ENCODE measurements around the gene TRAF4. TPM values are rescaled to one million over a fixed set of nuclear protein-coding genes. Genes with fewer than 3 reads are reported as not detected.
"Not testable (repeated sequence)": the region's sequence is repeated elsewhere in the genome, so short reads cannot be mapped to it uniquely, and the experiment has no call there.

TRAF4 gene
- total RNA-seq, 2 experiments from 2014 or later, result 411 to 416 TPM

DNA sequence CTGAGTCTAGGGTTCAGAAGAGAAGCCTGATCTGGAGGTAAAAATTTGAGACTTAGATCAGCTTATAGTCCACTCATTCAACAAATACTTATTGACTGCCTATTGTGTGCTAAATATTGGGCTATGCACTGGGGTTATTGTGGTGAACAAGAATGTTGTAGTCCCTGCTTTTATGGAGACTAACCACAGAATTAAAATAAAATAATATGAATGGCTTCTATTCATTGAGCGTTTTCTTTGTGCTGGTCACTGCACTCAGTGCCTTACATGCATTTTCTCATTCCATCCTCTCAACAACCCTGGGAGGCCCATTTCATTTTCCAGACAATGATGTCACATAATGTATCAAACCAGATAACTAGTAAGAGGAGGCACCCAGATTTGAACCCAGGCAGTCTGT is 10.5 kb upstream of the TRAF4 start:
- Histone ChIP-seq H3K27me3 (ENCODE audit: control insufficient read depth in 1 of 2, insufficient read depth in 2 of 2, low read length in 2 of 2) (no peaks in the 10 kb centered on the region), H3K9me3 (ENCODE audit: control insufficient read depth in 1 of 2, insufficient read depth in 1 of 2, low read length in 2 of 2) (no peaks in the 10 kb centered on the region), H3K36me3 (ENCODE audit: insufficient read depth, low read length) (no peaks in the 10 kb centered on the region), H3K4me1 (ENCODE audit: insufficient read depth, low read length) (peaks cover 17% of the 10 kb centered on the region), H3K4me3 (ENCODE audit: low read length) (no peak overlapping the region), H3K27ac (ENCODE audit: low read depth in 1 of 2, low read length in 2 of 2) (no peak overlapping the region)
- Mint-ChIP-seq H3K27me3 (no peaks in the 10 kb centered on the region), H3K27ac (no peak overlapping the region), H3K4me1 (ENCODE audit: low read depth) (peaks cover 16% of the 10 kb centered on the region), H3K36me3 (ENCODE audit: low read depth) (peaks cover 8% of the 10 kb centered on the region), H3K9me3 (no peaks in the 10 kb centered on the region), H3K4me3 (no peak overlapping the region)
- intact Hi-C loops (cut with DNase I, micrococcal nuclease), result no loop called here
- DNase-seq (no peak), ATAC-seq (ENCODE audit: poor library complexity) (no peak)
- ChIA-PET CTCF (interaction anchor here (1.0 to 1.1 kb wide), 2 partner anchors 17 to 30 kb away, joined by 3 read pairs; no protein-coding TSS in a partner anchor), POLR2A (no interaction called here)
- TF ChIP-seq, protein P1, sequence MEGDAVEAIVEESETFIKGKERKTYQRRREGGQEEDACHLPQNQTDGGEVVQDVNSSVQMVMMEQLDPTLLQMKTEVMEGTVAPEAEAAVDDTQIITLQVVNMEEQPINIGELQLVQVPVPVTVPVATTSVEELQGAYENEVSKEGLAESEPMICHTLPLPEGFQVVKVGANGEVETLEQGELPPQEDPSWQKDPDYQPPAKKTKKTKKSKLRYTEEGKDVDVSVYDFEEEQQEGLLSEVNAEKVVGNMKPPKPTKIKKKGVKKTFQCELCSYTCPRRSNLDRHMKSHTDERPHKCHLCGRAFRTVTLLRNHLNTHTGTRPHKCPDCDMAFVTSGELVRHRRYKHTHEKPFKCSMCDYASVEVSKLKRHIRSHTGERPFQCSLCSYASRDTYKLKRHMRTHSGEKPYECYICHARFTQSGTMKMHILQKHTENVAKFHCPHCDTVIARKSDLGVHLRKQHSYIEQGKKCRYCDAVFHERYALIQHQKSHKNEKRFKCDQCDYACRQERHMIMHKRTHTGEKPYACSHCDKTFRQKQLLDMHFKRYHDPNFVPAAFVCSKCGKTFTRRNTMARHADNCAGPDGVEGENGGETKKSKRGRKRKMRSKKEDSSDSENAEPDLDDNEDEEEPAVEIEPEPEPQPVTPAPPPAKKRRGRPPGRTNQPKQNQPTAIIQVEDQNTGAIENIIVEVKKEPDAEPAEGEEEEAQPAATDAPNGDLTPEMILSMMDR (IDR thresholded peaks at IDR 0.05), result no peak

DNA sequence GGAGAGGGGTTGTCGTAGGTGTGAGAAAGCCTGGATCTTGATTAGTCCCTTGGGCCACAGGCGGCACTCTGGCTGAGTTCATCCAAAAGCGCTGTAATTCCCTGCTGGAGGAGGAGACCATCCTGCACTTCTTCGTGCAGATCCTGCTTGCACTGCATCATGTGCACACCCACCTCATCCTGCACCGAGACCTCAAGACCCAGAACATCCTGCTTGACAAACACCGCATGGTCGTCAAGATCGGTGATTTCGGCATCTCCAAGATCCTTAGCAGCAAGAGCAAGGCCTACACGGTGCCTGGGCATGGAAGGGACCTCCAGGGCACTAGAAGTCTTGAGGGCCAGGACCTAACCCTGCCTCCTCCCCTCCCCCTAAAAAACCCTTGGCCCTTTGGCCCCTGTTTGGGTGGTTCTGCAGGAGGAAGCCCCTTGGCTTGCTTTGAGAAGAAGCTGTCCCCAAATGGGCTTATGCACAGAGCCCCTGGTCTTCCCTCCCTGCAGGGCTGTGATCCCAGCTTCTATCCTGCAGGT is 9.0 kb upstream of the TRAF4 start:
- H3K27ac Mint-ChIP-seq, result no peak overlapping the region
- peaks cover 16% of the 10 kb centered on the region for H3K4me1 ChIP-seq (ENCODE audit: insufficient read depth, low read length)
- H3K36me3 ChIP-seq (ENCODE audit: insufficient read depth, low read length), result no peaks in the 10 kb centered on the region
- H3K27me3 ChIP-seq (ENCODE audit: control insufficient read depth in 1 of 2, insufficient read depth in 2 of 2, low read length in 2 of 2), result no peaks in the 10 kb centered on the region
- H3K4me3 ChIP-seq (ENCODE audit: low read length), result no peak overlapping the region
- intact Hi-C loops (cut with DNase I, micrococcal nuclease), result no loop called here
- DNase-seq, result peak in 1 of 14 experiments; percentile 5
- H3K27ac ChIP-seq (ENCODE audit: low read depth in 1 of 2, low read length in 2 of 2), result no peak overlapping the region
- ChIA-PET CTCF (interaction anchor here (2.2 kb wide), 1 partner anchor 15 kb away, joined by 7 read pairs; no protein-coding TSS in a partner anchor), POLR2A (no interaction called here)
- no peaks in the 10 kb centered on the region for H3K9me3 ChIP-seq (ENCODE audit: control insufficient read depth in 1 of 2, insufficient read depth in 1 of 2, low read length in 2 of 2)
- H3K9me3 Mint-ChIP-seq, result no peaks in the 10 kb centered on the region
- peaks cover 5% of the 10 kb centered on the region for H3K36me3 Mint-ChIP-seq (ENCODE audit: low read depth)
- TF ChIP-seq, protein P1 (IDR thresholded peaks at IDR 0.05), result no peak
- ATAC-seq (ENCODE audit: poor library complexity), result no peak
- no peaks in the 10 kb centered on the region for H3K27me3 Mint-ChIP-seq
- H3K4me3 Mint-ChIP-seq, result no peak overlapping the region
- H3K4me1 Mint-ChIP-seq (ENCODE audit: low read depth), result peaks cover 15% of the 10 kb centered on the region

DNA sequence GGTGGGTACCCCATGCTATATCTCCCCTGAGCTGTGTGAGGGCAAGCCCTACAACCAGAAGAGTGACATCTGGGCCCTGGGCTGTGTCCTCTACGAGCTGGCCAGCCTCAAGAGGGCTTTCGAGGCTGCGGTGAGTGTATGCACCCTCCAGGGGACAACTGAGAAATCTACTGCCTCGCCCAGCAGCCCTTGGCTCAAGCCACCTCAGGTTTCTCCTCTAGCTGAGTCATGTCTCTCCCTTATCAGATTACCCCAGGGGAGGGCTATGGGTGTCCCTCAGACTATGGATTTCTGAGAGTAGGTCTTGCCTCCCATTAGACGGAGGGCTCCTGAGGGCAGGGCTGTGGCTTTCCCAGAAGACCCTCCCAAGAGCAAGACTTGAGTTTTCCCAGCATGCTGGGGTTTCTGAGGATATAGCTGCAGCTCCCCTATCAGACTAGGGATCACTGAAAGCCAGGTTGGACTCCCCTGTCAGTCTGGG is 8.5 kb upstream of the TRAF4 start:
- H3K9me3 ChIP-seq (ENCODE audit: control insufficient read depth in 1 of 2, insufficient read depth in 1 of 2, low read length in 2 of 2), result no peaks in the 10 kb centered on the region
- intact Hi-C loops (cut with DNase I, micrococcal nuclease), result no loop called here
- TF ChIP-seq, protein P1 (IDR thresholded peaks at IDR 0.05), result no peak
- H3K9me3 Mint-ChIP-seq, result no peaks in the 10 kb centered on the region
- no peaks in the 10 kb centered on the region for H3K27me3 ChIP-seq (ENCODE audit: control insufficient read depth in 1 of 2, insufficient read depth in 2 of 2, low read length in 2 of 2)
- ChIA-PET CTCF (interaction anchor here (0.9 to 2.2 kb wide), 3 partner anchors 8 to 28 kb away, joined by 3 to 7 read pairs (median 4); no protein-coding TSS in a partner anchor), POLR2A (no interaction called here)
- H3K36me3 ChIP-seq (ENCODE audit: insufficient read depth, low read length), result no peaks in the 10 kb centered on the region
- peaks cover 5% of the 10 kb centered on the region for H3K36me3 Mint-ChIP-seq (ENCODE audit: low read depth)
- H3K27ac ChIP-seq (ENCODE audit: low read depth in 1 of 2, low read length in 2 of 2), result no peak overlapping the region
- H3K4me1 Mint-ChIP-seq (ENCODE audit: low read depth), result peaks cover 12% of the 10 kb centered on the region
- H3K27ac Mint-ChIP-seq, result no peak overlapping the region
- H3K4me3 Mint-ChIP-seq, result no peak overlapping the region
- no peak overlapping the region for H3K4me3 ChIP-seq (ENCODE audit: low read length)
- DNase-seq (no peak), ATAC-seq (ENCODE audit: poor library complexity) (no peak)
- no peaks in the 10 kb centered on the region for H3K27me3 Mint-ChIP-seq
- peaks cover 16% of the 10 kb centered on the region for H3K4me1 ChIP-seq (ENCODE audit: insufficient read depth, low read length)

DNA sequence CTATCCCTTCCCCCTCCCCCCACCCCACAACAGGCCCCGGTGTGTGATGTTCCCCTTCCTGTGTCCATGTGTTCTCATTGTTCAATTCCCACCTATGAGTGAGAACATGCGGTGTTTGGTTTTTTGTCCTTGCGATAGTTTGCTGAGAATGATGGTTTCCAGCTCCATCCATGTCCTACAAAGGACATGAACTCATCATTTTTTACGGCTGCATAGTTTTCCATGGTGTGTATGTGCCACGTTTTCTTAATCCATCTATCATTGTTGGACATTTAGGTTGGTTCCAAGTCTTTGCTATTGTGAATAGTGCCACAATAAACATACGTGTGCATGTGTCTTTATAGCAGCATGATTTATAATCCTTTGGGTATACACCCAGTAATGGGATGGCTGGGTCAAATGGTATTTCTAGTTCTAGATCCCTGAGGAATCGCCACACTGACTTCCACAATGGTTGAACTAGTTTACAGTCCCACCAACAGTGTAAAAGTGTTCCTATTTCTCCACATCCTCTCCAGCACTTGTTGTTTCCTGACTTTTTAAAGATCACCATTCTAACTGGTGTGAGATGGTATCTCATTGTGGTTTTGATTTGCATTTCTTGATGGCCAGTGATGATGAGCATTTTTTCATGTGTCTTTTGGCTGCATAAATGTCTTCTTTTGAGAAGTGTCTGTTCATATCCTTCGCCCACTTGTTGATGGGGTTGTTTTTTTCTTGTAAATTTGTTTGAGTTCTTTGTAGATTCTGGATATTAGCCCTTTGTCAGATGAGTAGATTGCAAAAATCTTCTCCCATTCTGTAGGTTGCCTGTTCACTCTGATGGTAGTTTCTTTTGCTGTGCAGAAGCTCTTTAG is 7.7 kb upstream of the TRAF4 start:
- H3K36me3 Mint-ChIP-seq (ENCODE audit: low read depth); H3K9me3 ChIP-seq (ENCODE audit: control insufficient read depth in 1 of 2, insufficient read depth in 1 of 2, low read length in 2 of 2); DNase-seq; H3K27me3 Mint-ChIP-seq; ATAC-seq (ENCODE audit: poor library complexity); POLR2A ChIA-PET; H3K27me3 ChIP-seq (ENCODE audit: control insufficient read depth in 1 of 2, insufficient read depth in 2 of 2, low read length in 2 of 2); H3K9me3 Mint-ChIP-seq; H3K4me3 Mint-ChIP-seq; intact Hi-C loops (cut with DNase I, micrococcal nuclease); H3K27ac Mint-ChIP-seq; H3K36me3 ChIP-seq (ENCODE audit: insufficient read depth, low read length); H3K27ac ChIP-seq (ENCODE audit: low read depth in 1 of 2, low read length in 2 of 2); H3K4me3 ChIP-seq (ENCODE audit: low read length): not testable (repeated sequence)
- CTCF ChIA-PET, result interaction anchor here (0.9 to 2.2 kb wide), 3 partner anchors 9 to 27 kb away, joined by 3 to 7 read pairs (median 4); no protein-coding TSS in a partner anchor
- peaks cover 12% of the 10 kb centered on the region for H3K4me1 Mint-ChIP-seq (ENCODE audit: low read depth)
- peaks cover 18% of the 10 kb centered on the region for H3K4me1 ChIP-seq (ENCODE audit: insufficient read depth, low read length)

All from CD4-positive, alpha-beta T cell (primary cell).